ENCODE measurements around the gene CGRRF1.
A peak's percentile ranks its signal among the peaks of the same experiment; 100 is the strongest.

The CGRRF1 gene

GRCh38 chr14:54548491-54548890, 38.8 kb downstream of the CGRRF1 start:
- DNase-seq (ENCODE audit: low read depth), result no peak

GRCh38 chr14:54549862-54550261, 40.2 kb downstream of the CGRRF1 start:
- DNase-seq (ENCODE audit: low read depth), result no peak

- no peak for DNase-seq (ENCODE audit: low read depth)
These were observed 40.8 kb downstream of the CGRRF1 start for GRCh38 chr14:54550514-54550913.

- no peak for DNase-seq (ENCODE audit: low read depth)
These were observed 44.7 kb downstream of the CGRRF1 start for GRCh38 chr14:54554401-54554800.

DNA sequence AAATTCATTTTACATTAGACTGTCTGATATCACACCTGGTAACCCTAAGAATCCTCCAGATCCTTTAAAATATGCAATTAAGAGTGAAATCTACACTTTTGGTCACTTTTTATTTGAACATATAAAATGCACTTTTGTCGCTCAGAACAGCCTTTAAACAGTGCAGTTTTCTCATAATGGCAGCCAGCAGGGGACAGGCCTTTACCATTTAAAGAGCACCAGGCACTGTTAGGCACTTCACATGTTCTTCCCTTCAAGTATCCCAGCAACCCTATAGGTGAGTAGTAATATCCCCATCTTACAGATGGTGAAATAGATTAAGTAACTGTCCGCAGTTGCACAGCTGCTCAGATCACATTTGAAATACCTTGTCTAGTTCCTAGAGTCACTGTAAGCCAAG, 45.9 kb downstream of the CGRRF1 start:
- no peak for DNase-seq (ENCODE audit: low read depth)

GRCh38 chr14:54556535-54556934, 46.8 kb downstream of the CGRRF1 start:
- DNase-seq (ENCODE audit: low read depth), result no peak

GRCh38 chr14:54562334-54562733, 52.6 kb downstream of the CGRRF1 start:
- DNase-seq (ENCODE audit: low read depth), result no peak

DNA sequence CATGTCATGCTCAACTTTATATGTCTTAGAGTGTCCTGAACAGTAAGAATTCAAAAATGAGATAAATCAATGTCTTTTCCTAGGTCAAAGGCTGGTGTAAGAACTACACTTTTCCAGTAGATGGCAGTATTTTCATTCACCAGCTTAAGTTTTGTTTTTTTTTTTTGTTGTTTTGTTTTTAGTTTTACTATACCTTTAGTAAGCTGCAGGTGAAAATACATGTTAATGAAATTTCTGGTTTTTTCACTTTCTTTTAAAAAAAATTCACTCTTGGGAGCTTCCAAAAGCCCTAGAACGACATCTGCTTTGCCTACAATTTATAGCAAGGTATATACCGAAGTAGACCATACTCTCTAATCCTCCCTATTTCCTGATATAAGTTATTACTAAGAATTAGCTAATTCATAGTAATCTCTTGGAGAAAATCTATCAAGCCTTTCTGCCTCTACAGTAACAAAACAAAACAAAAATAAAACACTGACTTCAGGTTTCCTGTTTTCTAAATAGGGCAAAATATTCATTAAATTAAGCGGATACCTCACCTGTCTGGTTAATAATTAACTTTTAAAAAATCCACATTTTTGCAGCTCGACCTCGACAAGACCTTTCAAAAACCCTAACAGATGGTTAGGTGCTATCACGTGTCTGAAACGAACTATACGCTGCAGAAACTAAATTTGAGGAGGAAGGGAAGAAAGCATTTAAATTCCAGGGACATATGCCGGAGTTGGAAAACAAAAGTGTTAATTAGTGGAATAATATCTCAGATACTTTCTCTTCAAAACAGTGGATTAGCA, 54.6 kb downstream of the CGRRF1 start:
- DNase-seq (ENCODE audit: low read depth), result no peak

DNA sequence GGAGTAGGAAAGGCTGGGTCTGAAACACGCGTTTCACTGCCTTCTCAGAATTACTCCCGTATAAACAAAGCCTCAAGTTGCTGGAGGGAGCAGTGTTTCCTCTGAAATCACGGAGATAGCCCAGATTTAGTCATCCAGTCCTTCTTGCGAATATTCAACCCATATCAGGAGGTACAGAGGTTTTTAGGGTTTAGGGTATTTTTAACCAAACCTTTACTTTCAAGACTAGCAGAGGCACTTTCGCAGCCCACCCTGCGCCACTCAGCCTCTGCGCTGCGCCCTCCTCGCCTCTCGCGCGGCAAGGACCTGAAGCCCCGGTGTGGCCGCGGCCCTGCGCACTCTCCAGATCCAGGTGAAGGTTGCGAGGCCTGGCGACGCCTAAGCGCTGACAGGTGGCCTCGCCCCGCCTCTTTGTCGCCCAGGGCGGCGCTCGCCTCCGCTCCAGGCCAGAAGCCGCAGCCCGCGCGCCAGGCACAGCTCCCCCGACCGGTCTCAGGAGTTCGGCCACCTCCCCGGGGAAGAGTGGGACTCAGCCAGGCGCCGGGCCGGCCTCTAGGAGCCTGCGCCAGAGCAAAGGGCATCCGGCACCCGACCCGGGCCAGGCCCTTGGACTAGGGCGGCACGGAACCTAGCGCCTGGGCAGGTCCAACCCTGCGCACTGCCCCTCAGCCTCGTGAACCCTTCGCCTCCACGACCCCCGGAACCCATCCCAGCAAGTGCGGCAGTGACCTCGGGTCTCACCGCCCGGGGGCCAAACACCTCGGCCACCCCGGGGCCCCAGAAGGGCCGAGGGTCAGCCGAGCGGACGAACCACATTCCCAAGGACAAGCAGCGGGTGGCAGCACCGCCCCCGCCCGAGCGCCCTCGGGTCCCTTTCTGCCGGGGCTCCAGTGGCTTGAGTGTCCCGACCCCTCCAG, 55.4 kb downstream of the CGRRF1 start:
- DNase-seq (ENCODE audit: low read depth), result no peak

DNA sequence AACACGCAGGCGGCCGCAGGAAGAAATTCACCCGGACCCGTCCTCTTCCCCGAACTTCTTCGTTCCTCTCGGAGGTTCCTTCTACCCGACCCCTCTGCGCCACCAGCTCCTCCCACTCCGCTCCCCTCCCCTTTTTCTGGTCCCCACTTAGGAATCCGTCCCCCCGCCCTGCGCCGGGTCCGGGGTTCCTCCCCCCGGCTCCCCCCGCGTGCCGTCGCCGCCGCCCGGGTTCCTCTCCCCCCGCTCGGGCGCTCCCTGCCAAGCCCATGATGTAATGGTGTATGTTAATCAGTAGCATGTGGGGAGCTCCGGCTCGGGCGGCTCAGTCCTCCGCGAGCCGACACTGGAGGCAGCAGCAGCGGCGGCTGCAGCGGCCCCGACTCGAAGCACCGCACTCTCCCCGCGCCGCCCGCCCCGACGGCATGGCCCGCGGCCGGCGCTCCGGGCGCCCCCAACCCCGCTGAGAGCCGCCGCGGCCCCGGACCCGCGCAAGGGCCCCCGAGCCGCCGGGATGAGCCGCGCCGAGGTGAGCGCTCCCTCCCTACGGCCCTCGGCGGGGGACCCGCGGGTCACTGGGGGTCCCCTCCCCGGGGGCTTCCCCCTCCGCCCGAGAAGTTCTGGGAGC, 56.2 kb downstream of the CGRRF1 start:
- DNase-seq (ENCODE audit: low read depth), result peak; percentile 56

DNA sequence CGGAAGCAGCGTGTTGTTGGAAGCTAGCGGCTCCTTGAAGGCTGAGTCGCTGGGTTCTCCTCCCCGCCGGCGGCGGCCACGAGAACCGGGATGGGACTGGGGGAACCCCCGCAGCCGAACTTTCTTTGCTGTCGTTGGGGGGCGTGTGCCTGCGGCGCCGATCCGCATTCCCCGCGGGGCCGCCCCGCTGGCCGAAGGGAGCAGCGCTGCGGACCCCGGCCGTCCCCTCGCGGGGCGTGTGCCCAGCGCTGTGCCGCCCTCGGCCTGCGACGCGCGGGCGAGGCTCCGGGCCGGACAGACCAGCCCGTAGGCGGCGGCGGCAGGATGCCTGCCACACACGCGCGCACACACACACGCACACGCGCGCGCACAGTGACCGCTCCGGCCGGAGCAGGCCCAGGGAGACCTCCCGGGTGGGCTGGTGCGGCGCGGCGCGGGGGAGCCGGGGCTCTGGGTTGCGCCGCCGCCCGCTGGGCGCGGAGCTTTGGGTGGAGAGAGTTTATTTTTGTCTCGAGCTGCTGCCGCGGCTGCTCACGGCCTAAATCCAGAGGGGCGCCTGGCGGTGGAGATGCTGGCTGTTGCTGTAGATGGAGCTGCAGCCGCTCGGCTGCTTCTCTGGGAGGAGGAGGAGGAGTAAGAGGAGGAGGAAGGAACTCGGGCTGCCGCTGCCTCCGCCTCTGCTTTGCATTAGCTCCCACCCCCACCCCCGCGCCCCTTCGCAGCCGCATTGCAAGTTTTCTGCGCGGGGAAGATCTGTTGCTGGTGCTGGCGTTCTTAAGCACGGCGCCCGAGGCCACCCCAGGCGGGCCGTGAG, 56.9 kb downstream of the CGRRF1 start, which contains the start of gene SAMD4A:
Gene SAMD4A (plus strand): TSS at position 719 of the 814 bp plus-strand sequence. CDS start 789 bp downstream, outside the sequence.
- DNase-seq (ENCODE audit: low read depth), result no peak

GRCh38 chr14:54567224-54567638, 57.5 kb downstream of the CGRRF1 start:
- no peak for DNase-seq (ENCODE audit: low read depth)

- DNase-seq (ENCODE audit: low read depth), result no peak
These were observed 58.2 kb downstream of the CGRRF1 start for GRCh38 chr14:54567639-54568561.

GRCh38 chr14:54568821-54569595, 59.3 kb downstream of the CGRRF1 start:
- DNase-seq (ENCODE audit: low read depth), result no peak

DNA sequence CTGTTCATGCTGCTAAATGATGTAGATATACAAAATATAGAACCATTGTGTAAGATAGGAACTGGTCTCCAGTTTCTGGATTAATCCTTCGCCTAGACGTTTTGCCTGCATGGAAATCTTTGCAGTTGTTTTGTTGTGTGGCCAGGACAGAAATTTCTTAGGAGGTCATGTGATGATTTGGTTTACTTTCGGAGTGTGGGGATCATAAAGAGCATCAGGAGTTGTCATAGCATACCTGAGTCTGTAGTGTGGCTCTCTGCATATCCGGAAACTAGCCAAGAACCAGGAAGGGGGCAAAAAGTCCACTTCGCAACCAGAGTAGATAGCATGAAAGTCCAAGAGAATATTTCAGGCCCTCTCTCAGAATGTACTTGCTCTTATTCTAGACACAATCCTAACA, 60.3 kb downstream of the CGRRF1 start:
- no peak for DNase-seq (ENCODE audit: low read depth)

DNA sequence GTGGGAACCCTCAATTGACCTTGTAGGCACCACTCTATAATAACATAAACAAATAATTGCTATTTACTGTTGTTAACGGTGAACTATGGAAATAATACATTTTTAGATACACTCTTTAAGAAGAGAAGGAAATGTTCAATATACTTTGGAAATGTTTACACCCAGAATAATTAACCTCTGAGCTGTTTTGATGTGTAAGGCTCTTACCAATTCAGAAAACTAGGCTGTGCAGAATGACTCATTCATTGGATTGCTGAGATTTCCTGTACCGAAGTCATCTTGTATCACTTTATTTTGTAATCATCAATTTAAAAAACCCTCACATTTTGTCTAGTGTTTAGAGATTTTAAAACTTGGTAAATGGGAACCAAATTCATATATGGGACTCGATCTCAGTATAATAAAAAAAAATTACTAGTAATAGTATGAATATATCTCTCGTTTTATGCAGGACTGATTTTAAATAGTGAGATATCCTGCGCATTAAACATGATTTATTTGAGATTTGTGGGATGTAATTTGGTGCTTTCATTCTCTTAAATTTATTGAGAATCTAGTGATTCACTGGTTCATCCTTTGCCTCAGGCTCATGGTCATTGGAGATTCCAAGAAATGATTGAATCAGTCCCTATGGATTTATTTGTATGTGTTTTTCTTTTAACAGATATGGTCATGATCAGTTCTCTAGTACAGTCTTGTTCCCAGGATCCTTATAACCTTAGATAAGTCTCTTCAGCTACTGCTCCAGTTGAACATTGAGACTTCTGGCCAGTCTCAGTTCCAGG, 61.1 kb downstream of the CGRRF1 start:
- no peak for DNase-seq (ENCODE audit: low read depth)

DNA sequence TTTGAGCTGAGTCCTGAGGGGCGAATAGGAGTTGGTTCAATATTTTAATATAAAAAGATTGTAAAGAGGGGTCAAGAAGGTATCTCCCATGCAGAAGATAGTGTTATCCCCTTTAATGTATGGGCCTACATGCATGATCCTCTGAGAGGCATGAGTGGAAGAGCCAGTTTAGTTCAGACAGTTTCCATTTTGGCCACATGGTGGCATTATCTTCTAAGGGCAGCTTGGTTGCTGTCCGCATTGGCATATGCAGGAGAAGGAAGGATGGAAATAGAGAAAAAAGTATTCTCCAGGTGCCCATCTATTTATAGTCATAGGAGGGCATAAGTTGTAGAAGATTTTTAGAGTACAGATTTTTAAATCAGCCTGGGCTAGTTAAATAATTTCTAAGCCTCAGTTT, 62.6 kb downstream of the CGRRF1 start:
- DNase-seq (ENCODE audit: low read depth), result no peak

DNA sequence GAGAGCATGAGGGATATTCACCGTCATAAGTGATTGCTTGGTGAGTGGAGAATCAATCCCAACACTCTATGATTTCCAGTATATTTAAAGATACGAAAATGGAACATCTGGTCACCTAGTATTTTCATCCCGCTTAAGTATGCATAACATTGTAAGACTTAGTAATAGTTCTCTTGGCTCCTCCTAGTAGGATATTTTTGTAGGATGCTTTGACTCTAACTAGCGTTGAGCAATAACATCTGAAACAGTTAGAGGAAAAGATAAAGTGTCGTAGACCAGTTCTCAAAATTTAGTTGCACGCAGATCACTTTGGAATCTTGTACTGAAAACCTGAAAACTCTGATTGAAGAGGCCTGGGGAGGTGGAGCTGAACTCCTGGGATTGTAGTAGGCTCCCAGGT, 64.8 kb downstream of the CGRRF1 start:
- no peak for DNase-seq (ENCODE audit: low read depth)

DNA sequence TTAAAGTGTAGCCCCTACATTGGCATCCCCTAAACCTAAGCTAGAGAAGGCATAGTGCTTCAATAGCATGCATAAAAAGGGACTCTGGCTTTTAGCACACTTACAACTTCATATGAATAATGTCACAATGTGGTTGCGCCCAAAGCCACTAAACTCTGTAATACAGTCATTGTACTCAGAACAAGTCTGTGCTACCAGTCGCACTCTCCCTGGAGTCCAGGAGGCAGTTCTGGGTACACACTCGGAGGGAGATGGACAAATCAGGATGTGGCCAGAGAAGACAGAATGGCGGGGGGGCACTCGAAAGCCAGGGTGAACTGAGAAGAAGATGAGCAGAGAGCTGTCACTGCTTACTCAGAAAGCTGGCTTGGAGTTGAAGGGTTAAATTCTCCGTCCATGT, 67.8 kb downstream of the CGRRF1 start:
- no peak for DNase-seq (ENCODE audit: low read depth)
